Cerebellar nuclear complex (tissue), 1 donor: ENCODE measurements around the gene RAD51B.
"Not testable (repeated sequence)": the region's sequence is repeated elsewhere in the genome, so short reads cannot be mapped to it uniquely, and the experiment has no call there.

ENCODE experiments used
- DNase-seq, 2 experiments: peaks; one replicate each; lab custom pipeline; 2025; lab: John Stamatoyannopoulos, UW

RAD51B gene

GRCh38 chr14:68748260-68748659, 928.7 kb downstream of the RAD51B start:
- DNase-seq: no peak

- DNase-seq: no peak
Observed at GRCh38 chr14:68748691-68749090, 929.1 kb downstream of the RAD51B start.

- no peak for DNase-seq
Observed at GRCh38 chr14:68749487-68750475, 930.2 kb downstream of the RAD51B start.

GRCh38 chr14:68752271-68753006, 932.9 kb downstream of the RAD51B start:
- no peak for DNase-seq

GRCh38 chr14:68753690-68754089, 934.1 kb downstream of the RAD51B start:
- no peak for DNase-seq

GRCh38 chr14:68755016-68755353, 935.4 kb downstream of the RAD51B start:
- no peak for DNase-seq

- no peak for DNase-seq
Observed at GRCh38 chr14:68756000-68756481, 936.5 kb downstream of the RAD51B start.

GRCh38 chr14:68756734-68757133, 937.2 kb downstream of the RAD51B start:
- no peak for DNase-seq

GRCh38 chr14:68757618-68758081, 938.1 kb downstream of the RAD51B start:
- DNase-seq: no peak

- DNase-seq: no peak
Observed at GRCh38 chr14:68758301-68758700, 938.7 kb downstream of the RAD51B start.

GRCh38 chr14:68759017-68759560, 939.5 kb downstream of the RAD51B start:
- no peak for DNase-seq

- no peak for DNase-seq
Observed at GRCh38 chr14:68759937-68760336, 940.4 kb downstream of the RAD51B start.

- no peak for DNase-seq
Observed at GRCh38 chr14:68760761-68761160, 941.2 kb downstream of the RAD51B start.

- DNase-seq: no peak
Observed at GRCh38 chr14:68761391-68761790, 941.8 kb downstream of the RAD51B start.

GRCh38 chr14:68762953-68763764, 943.6 kb downstream of the RAD51B start:
- DNase-seq: no peak

GRCh38 chr14:68763843-68764242, 944.3 kb downstream of the RAD51B start:
- DNase-seq: not testable (repeated sequence)

GRCh38 chr14:68766299-68767247, 947.0 kb downstream of the RAD51B start:
- DNase-seq: no peak

GRCh38 chr14:68767248-68767645, 947.7 kb downstream of the RAD51B start:
- DNase-seq: no peak

- DNase-seq: no peak
Observed at GRCh38 chr14:68768316-68768715, 948.7 kb downstream of the RAD51B start.

- no peak for DNase-seq
Observed at GRCh38 chr14:68770051-68770450, 950.5 kb downstream of the RAD51B start.
